ENCODE data around the gene KLF2.

DNA sequence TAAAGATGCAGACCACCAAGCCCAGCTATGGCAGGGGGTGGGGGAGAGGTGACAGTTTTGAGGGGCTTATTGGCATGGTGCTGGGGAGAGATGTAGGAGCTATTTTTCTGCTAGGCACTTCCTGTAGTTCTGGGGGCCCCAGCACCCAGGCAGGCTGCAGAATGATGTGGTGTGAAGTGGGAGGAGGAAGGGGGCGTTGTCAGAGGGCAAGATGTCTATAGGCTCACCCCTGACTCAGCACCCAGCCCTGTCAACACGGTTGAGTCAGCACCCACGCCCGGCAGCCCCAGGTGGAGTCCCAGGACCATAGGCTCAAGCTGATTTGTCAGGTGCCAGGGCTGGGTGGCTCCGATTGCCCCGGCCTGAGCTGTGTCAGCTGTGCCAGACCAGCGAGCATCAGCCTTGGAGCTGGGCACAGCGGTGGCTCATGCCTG lies 5.8 kb downstream of the KLF2 start:
- no peak for TF ChIP-seq TAF1 (IDR thresholded peaks at IDR 0.05; ENCODE audit: low read depth, low read length)
- no peak for TF ChIP-seq PAX5 (IDR thresholded peaks at IDR 0.05; ENCODE audit: insufficient read depth, low read length, severe bottlenecking)
- no peak for TF ChIP-seq POLR2A (IDR thresholded peaks at IDR 0.05; ENCODE audit: low read depth, low read length)
- no peak for TF ChIP-seq POU2F2 (IDR thresholded peaks at IDR 0.05; ENCODE audit: low read depth, low read length)
- TF ChIP-seq POLR2AphosphoS5 (IDR thresholded peaks at IDR 0.05; ENCODE audit: low read depth, low read length) = no peak
- TF ChIP-seq SPI1 (IDR thresholded peaks at IDR 0.05; ENCODE audit: low read depth, low read length) = no peak
